ENCODE measurements around the gene KRT7.

DNA sequence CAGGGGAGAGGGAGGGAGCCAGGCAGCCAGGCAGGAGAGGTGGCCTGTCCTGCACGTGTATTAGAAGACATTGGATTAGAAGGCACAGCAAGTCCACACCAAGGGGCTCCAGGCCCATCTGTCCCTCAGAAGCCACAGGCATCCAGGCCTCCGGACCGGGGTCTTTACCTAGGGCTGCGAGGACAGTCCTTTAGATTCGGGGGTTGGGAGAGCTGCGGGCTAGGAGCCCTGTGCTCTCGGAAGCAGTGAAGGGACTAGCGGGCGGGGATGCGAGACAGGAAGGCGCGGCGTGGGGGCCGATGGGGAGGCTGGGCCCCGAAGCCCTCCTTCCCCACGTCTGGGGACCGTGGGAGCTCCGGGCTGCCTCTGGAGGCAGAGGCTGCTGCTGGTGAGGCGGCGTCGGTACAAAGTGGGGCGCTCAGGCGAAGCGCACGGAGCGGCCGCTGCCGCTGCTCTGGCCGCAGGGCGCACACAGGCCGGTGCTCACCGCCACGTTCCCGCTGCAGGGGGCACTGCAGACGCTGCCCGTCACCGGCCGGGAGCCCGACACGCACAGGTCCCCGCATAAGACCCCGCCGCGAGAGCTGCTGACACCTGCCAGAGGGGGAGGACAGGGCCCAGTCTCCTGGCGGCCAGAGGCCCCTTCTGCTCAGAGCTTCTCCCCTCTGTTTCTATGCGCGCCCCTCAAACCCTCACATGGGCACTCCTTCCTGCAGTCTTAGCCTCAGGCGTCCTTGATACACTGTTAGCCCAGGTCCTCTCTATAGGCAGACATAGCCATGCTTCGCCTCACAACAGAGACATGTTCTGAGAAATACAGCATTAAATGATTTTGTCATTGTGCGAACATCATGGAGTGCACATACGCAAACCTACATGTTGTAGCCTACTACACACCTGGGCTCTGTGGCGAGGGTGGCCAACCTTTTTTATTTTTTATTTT is 17.3 kb downstream of the KRT7 start:
- no peak for TF ChIP-seq EZH2 (IDR thresholded peaks at IDR 0.05; ENCODE audit: low read depth)
- TF ChIP-seq, protein P1, sequence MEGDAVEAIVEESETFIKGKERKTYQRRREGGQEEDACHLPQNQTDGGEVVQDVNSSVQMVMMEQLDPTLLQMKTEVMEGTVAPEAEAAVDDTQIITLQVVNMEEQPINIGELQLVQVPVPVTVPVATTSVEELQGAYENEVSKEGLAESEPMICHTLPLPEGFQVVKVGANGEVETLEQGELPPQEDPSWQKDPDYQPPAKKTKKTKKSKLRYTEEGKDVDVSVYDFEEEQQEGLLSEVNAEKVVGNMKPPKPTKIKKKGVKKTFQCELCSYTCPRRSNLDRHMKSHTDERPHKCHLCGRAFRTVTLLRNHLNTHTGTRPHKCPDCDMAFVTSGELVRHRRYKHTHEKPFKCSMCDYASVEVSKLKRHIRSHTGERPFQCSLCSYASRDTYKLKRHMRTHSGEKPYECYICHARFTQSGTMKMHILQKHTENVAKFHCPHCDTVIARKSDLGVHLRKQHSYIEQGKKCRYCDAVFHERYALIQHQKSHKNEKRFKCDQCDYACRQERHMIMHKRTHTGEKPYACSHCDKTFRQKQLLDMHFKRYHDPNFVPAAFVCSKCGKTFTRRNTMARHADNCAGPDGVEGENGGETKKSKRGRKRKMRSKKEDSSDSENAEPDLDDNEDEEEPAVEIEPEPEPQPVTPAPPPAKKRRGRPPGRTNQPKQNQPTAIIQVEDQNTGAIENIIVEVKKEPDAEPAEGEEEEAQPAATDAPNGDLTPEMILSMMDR (conservative IDR thresholded peaks at IDR 0.05), result no peak
